Large intestine (tissue), 3 donors: ENCODE results near the gene GMDS. TPM values are rescaled to one million over a fixed set of nuclear protein-coding genes. Genes with fewer than 3 reads are reported as not detected.

ENCODE experiments used
- DNase-seq, 2 donors: peaks; one replicate each; pipeline versions ENCODE4 v3.0.0 to v3.0.0-alpha.2; 2013
- H3K27ac ChIP-seq: one replicate; pipeline ENCODE4 v1.5.1; 2013; ENCODE audit warnings: low read length
- H3K27me3 ChIP-seq: 2 replicates; pipeline ENCODE4 v1.6.1; 2013; ENCODE audit warnings: low read length; ENCODE audit not compliant: control insufficient read depth, insufficient read depth
- H3K36me3 ChIP-seq: 2 replicates; pipeline ENCODE4 v1.6.1; 2013; ENCODE audit warnings: low read length; ENCODE audit not compliant: control insufficient read depth, insufficient read depth
- H3K4me1 ChIP-seq: one replicate; pipeline ENCODE4 v1.6.1; 2013; ENCODE audit warnings: low read length; ENCODE audit not compliant: control insufficient read depth, insufficient read depth
- H3K4me3 ChIP-seq: one replicate; pipeline ENCODE4 v1.5.1; 2013; ENCODE audit warnings: low read length
- H3K9me3 ChIP-seq: one replicate; pipeline ENCODE4 v1.6.1; 2013; ENCODE audit warnings: mild to moderate bottlenecking, low read depth, low read length, moderate library complexity; ENCODE audit not compliant: control insufficient read depth
- WGBS: methylation state at CpG from one replicate; pipeline ENCODE4 v1.1.5; 2013; ENCODE audit warnings: low lambda C conversion rate; ENCODE audit not compliant: insufficient coverage; 5-methylcytosine and 5-hydroxymethylcytosine counted together
- polyA plus RNA-seq: library from polyadenylated mRNA; unstranded; fragments of 120-200 nt; gene quantifications from one replicate; pipeline ENCODE4 v1.2.1, GENCODE V29; 2013

Gene GMDS
- polyA plus RNA-seq, 1 donor: 58.9 TPM

- Histone ChIP-seq H3K27me3 (no peaks in the 10 kb centered on the region), H3K27ac (no peak overlapping the region), H3K36me3 (no peaks in the 10 kb centered on the region), H3K4me3 (no peak overlapping the region), H3K4me1 (no peaks in the 10 kb centered on the region), H3K9me3 (no peaks in the 10 kb centered on the region)
- no peak for DNase-seq
- no CpG with 5 or more reads among the region's 1 CpG for WGBS
Observed at GRCh38 chr6:2182251-2182650, 63.2 kb downstream of the GMDS start.

- H3K36me3 ChIP-seq: no peaks in the 10 kb centered on the region
- H3K9me3 ChIP-seq: no peaks in the 10 kb centered on the region
- no CpG with 5 or more reads among the region's 2 CpGs for WGBS
- no peaks in the 10 kb centered on the region for H3K27me3 ChIP-seq
- no peak overlapping the region for H3K27ac ChIP-seq
- H3K4me3 ChIP-seq: no peak overlapping the region
- DNase-seq: no peak
- no peaks in the 10 kb centered on the region for H3K4me1 ChIP-seq
Observed at GRCh38 chr6:2181567-2181966, 63.8 kb downstream of the GMDS start.

- H3K36me3 ChIP-seq: no peaks in the 10 kb centered on the region
- H3K9me3 ChIP-seq: no peaks in the 10 kb centered on the region
- H3K4me1 ChIP-seq: no peaks in the 10 kb centered on the region
- no peak for DNase-seq
- H3K27me3 ChIP-seq: no peaks in the 10 kb centered on the region
- H3K27ac ChIP-seq: no peak overlapping the region
- no peak overlapping the region for H3K4me3 ChIP-seq
Observed at GRCh38 chr6:2179950-2180349, 65.5 kb downstream of the GMDS start.

GRCh38 chr6:2179241-2179640 lies 66.2 kb downstream of the GMDS start:
- no CpG with 5 or more reads among the region's 1 CpG for WGBS
- no peaks in the 10 kb centered on the region for H3K4me1 ChIP-seq
- no peak overlapping the region for H3K4me3 ChIP-seq
- H3K9me3 ChIP-seq: no peaks in the 10 kb centered on the region
- no peak overlapping the region for H3K27ac ChIP-seq
- H3K36me3 ChIP-seq: no peaks in the 10 kb centered on the region
- no peaks in the 10 kb centered on the region for H3K27me3 ChIP-seq
- no peak for DNase-seq

- no peaks in the 10 kb centered on the region for H3K4me1 ChIP-seq
- WGBS: 100% methylated on average over 2 of the region's 4 CpGs
- H3K36me3 ChIP-seq: no peaks in the 10 kb centered on the region
- H3K27ac ChIP-seq: no peak overlapping the region
- no peak overlapping the region for H3K4me3 ChIP-seq
- no peaks in the 10 kb centered on the region for H3K9me3 ChIP-seq
- no peaks in the 10 kb centered on the region for H3K27me3 ChIP-seq
- DNase-seq: no peak
Observed at GRCh38 chr6:2178125-2178524, 67.3 kb downstream of the GMDS start.

- Histone ChIP-seq H3K36me3 (no peaks in the 10 kb centered on the region), H3K4me3 (no peak overlapping the region), H3K27me3 (no peaks in the 10 kb centered on the region), H3K4me1 (no peaks in the 10 kb centered on the region), H3K9me3 (no peaks in the 10 kb centered on the region), H3K27ac (no peak overlapping the region)
- WGBS: no CpG with 5 or more reads among the region's 2 CpGs
- no peak for DNase-seq
Observed at GRCh38 chr6:2175825-2176224, 69.6 kb downstream of the GMDS start.

GRCh38 chr6:2173203-2173961 lies 72.0 kb downstream of the GMDS start:
- no peaks in the 10 kb centered on the region for H3K27me3 ChIP-seq
- no peaks in the 10 kb centered on the region for H3K4me1 ChIP-seq
- no peak overlapping the region for H3K27ac ChIP-seq
- H3K36me3 ChIP-seq: no peaks in the 10 kb centered on the region
- H3K4me3 ChIP-seq: no peak overlapping the region
- no peak for DNase-seq
- H3K9me3 ChIP-seq: no peaks in the 10 kb centered on the region
- WGBS: 88% methylated on average over 1 of the region's 4 CpGs

- DNase-seq: no peak
- WGBS: 73% methylated on average over 3 of the region's 5 CpGs
Observed at GRCh38 chr6:2171728-2172127, 73.7 kb downstream of the GMDS start.

GRCh38 chr6:2168480-2168879 lies 76.9 kb downstream of the GMDS start:
- no peak for DNase-seq

More at GRCh38 chr6:2171728-2172127, 73.7 kb downstream of the GMDS start:
- H3K36me3 ChIP-seq: no peaks in the 10 kb centered on the region
- no peaks in the 10 kb centered on the region for H3K4me1 ChIP-seq
- no peaks in the 10 kb centered on the region for H3K27me3 ChIP-seq
- no peak overlapping the region for H3K27ac ChIP-seq
- no peak overlapping the region for H3K4me3 ChIP-seq
- H3K9me3 ChIP-seq: no peaks in the 10 kb centered on the region

GRCh38 chr6:2166717-2167116 lies 78.7 kb downstream of the GMDS start:
- Histone ChIP-seq H3K9me3 (no peaks in the 10 kb centered on the region), H3K27me3 (no peaks in the 10 kb centered on the region), H3K27ac (no peak overlapping the region), H3K36me3 (no peaks in the 10 kb centered on the region), H3K4me1 (no peaks in the 10 kb centered on the region), H3K4me3 (no peak overlapping the region)
- no peak for DNase-seq
- WGBS: no CpG with 5 or more reads among the region's 1 CpG

More at GRCh38 chr6:2168480-2168879, 76.9 kb downstream of the GMDS start:
- Histone ChIP-seq H3K27me3 (no peaks in the 10 kb centered on the region), H3K27ac (no peak overlapping the region), H3K9me3 (no peaks in the 10 kb centered on the region), H3K4me3 (no peak overlapping the region), H3K4me1 (no peaks in the 10 kb centered on the region), H3K36me3 (no peaks in the 10 kb centered on the region)

GRCh38 chr6:2165286-2165685 lies 80.1 kb downstream of the GMDS start:
- H3K4me1 ChIP-seq: no peaks in the 10 kb centered on the region
- no peak for DNase-seq
- no peaks in the 10 kb centered on the region for H3K9me3 ChIP-seq
- no peaks in the 10 kb centered on the region for H3K36me3 ChIP-seq
- no CpG with 5 or more reads among the region's 1 CpG for WGBS
- H3K27me3 ChIP-seq: no peaks in the 10 kb centered on the region
- H3K27ac ChIP-seq: no peak overlapping the region
- H3K4me3 ChIP-seq: no peak overlapping the region
